Lower leg skin (tissue), 4 donors: ENCODE data around the gene PANX1. TPM values are rescaled to one million over a fixed set of nuclear protein-coding genes. Genes with fewer than 3 reads are reported as not detected.

Source experiments
- DNase-seq, 2 donors: peaks; one replicate each; pipeline ENCODE4 v3.0.0-alpha.2; 2019; ENCODE audit warnings: low spot score in 2 of 2
- H3K4me3 ChIP-seq: fragments of 200-600 bp; sonication (generic); 2 replicates; pipeline ENCODE4 v1.5.1; 2017; ENCODE audit warnings: mild to moderate bottlenecking, low read depth; ENCODE audit not compliant: poor library complexity, severe bottlenecking
- POLR2A ChIP-seq, 2 donors: fragments of 450-650 bp; IDR thresholded peaks; one replicate each; pipeline ENCODE4 v1.6.1; 2016 to 2017; ENCODE audit warnings: antibody characterized with exemption in 2 of 2, mild to moderate bottlenecking in 1 of 2, moderate library complexity in 1 of 2
- WGBS, 2 donors: methylation state at CpG; one replicate each; pipeline ENCODE4 v1.1.5; 2018; 5-methylcytosine and 5-hydroxymethylcytosine counted together
- intact Hi-C: fragments of 100-400 bp; cut with DNase I; formaldehyde crosslinking; loops from one replicate; pipeline ENCODE4 v1.15.0; 2023; ENCODE audit warnings: low total_unique reads
- total RNA-seq, 4 donors: library from RNA; depleted of rRNA; stranded (reverse); fragments of >200 nt; gene quantifications; one replicate each; pipeline ENCODE4 v1.1.0, GENCODE V29; 2016
- TF ChIP-seq, protein P1 (sequence below), 3 donors: fragments of 450-650 bp; IDR thresholded peaks; one replicate each; pipeline ENCODE4 v1.5.1; 2016; ENCODE audit warnings: antibody characterized with exemption in 3 of 3, mild to moderate bottlenecking in 3 of 3, moderate library complexity in 2 of 3

Gene PANX1
- total RNA-seq, 4 donors from 2014 or later = 15.1 to 27.7 (median 21.6) TPM

DNA sequence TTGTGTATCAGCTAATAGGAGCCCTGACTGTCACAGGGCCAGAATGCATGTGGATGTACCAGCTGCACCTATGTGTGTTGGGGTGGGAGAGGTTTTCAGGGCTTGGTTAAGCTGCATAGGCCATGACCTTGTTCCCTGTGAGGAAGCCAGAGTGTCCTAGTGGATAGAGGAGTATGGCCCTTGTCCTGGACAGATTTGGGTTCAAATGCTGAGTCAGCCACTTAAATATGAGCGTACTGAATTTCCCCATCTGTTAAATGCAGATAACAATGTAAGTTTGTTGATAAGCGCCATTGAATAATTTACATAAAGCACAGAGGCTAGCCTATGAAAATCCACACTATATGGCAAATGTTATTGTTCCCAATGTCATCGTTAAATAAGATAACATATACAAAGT, 74.4 kb downstream of the PANX1 start:
- 90 to 94% methylated on average over 3 of the region's 3 CpGs for WGBS, 2 donors
- intact Hi-C loops = no loop called here
- DNase-seq = no peak
- H3K4me3 ChIP-seq = no peak overlapping the region
- TF ChIP-seq, protein P1, sequence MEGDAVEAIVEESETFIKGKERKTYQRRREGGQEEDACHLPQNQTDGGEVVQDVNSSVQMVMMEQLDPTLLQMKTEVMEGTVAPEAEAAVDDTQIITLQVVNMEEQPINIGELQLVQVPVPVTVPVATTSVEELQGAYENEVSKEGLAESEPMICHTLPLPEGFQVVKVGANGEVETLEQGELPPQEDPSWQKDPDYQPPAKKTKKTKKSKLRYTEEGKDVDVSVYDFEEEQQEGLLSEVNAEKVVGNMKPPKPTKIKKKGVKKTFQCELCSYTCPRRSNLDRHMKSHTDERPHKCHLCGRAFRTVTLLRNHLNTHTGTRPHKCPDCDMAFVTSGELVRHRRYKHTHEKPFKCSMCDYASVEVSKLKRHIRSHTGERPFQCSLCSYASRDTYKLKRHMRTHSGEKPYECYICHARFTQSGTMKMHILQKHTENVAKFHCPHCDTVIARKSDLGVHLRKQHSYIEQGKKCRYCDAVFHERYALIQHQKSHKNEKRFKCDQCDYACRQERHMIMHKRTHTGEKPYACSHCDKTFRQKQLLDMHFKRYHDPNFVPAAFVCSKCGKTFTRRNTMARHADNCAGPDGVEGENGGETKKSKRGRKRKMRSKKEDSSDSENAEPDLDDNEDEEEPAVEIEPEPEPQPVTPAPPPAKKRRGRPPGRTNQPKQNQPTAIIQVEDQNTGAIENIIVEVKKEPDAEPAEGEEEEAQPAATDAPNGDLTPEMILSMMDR (IDR thresholded peaks at IDR 0.05) = no peak
- no peak for TF ChIP-seq POLR2A (IDR thresholded peaks at IDR 0.05)

DNA sequence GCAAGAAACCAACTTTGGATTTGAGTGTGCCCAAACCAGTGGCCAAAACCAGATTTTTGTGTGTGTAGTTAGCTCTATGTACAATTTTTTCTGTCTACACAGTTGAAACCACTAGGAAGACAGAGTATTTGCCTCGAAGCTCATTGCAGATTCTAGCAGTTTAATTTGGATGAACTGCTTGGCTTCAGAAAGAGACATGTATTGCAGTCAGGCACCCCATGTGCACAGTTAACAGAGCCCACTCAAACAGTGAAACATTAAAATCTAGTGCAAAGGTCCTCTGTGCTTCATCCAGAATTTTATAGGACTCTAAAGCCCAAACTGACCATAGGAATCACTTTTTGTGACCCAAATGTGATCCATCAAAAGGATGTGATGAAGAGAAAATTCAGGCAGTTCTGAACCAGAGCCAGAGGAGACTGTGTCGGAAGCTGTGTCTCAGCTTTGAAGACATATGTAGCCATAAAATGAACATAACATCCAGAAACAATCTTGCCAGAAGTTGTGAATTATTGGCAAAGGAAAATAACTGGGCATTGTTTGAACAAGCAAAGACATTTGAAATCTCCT, 82.7 kb downstream of the PANX1 start:
- no peak overlapping the region for H3K4me3 ChIP-seq
- no peak for TF ChIP-seq POLR2A (IDR thresholded peaks at IDR 0.05)
- TF ChIP-seq, protein P1 (IDR thresholded peaks at IDR 0.05) = no peak
- WGBS, 2 donors = 28 to 30% methylated on average over 2 of the region's 2 CpGs
- no peak for DNase-seq
- intact Hi-C loops = no loop called here

DNA sequence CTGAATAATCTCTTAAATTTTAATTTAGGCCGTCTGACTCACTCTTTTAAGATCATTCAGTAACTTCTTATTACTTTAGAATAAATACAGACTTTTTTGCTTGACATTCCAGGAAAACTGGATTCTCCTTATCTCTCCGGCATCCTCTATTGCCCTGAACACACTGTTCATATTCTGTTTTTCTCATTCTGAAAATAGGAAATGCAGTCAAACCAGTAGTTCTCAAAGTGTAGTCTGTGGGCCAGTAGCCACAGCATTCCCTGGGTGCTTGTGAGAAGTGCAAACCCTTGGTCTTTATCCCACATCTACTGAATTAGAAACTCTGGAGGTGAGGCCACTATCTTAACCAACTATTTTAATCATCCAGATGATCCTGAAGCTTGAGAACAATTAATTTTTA, 84.3 kb downstream of the PANX1 start:
- no peak overlapping the region for H3K4me3 ChIP-seq
- WGBS, 2 donors = 86 to 88% methylated on average over 2 of the region's 2 CpGs
- no peak for DNase-seq
- intact Hi-C loops = no loop called here
- TF ChIP-seq POLR2A (IDR thresholded peaks at IDR 0.05) = no peak
- TF ChIP-seq, protein P1 (IDR thresholded peaks at IDR 0.05) = no peak

DNA sequence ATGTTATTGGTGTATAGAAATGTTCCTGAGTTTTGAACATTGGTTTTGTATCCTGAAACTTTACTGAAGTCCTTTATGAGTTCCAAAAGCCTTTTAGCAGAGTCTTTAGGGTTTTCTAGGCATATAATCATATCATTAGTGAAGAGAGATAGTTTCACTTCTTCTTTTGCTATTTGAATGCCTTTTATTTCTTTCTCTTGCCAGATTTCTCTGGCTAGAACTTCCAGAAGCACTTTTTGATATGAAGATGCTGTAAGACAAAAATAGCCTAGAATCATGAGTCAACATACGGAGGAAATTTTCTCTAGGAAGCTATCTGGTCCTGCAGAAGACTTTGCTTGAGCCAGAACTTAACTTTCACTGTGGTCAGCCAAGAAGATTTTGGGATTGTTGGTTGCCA, 89.1 kb downstream of the PANX1 start:
- TF ChIP-seq, protein P1 (IDR thresholded peaks at IDR 0.05) = no peak
- no peak for TF ChIP-seq POLR2A (IDR thresholded peaks at IDR 0.05)
- 56 to 82% methylated on average over 1 of the region's 1 CpG for WGBS, 2 donors
- no peak for DNase-seq
- intact Hi-C loops = no loop called here
- no peak overlapping the region for H3K4me3 ChIP-seq

DNA sequence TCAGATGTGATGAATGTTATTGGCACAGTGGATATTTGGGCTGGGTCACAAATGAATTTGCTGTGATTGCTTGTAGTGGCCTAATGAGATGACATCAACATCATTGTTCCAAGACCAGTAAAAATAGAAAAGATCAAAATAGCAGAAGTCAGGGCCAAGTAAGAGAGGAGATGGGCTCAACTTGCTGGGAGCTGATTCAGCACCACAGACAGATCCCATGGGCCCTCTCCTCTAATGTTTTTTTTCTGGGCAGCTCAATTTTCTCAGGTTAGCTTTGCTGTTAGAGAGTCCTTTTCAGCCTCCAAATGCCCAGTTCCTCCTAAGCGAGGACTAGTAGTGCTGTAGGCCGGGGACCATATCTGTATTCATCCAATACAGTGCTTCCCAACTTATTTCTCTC, 89.7 kb downstream of the PANX1 start:
- no peak overlapping the region for H3K4me3 ChIP-seq
- intact Hi-C loops = no loop called here
- no peak for DNase-seq
- TF ChIP-seq, protein P1 (IDR thresholded peaks at IDR 0.05) = no peak
- no peak for TF ChIP-seq POLR2A (IDR thresholded peaks at IDR 0.05)
- WGBS, 2 donors = 90 to 97% methylated on average over 2 of the region's 2 CpGs

DNA sequence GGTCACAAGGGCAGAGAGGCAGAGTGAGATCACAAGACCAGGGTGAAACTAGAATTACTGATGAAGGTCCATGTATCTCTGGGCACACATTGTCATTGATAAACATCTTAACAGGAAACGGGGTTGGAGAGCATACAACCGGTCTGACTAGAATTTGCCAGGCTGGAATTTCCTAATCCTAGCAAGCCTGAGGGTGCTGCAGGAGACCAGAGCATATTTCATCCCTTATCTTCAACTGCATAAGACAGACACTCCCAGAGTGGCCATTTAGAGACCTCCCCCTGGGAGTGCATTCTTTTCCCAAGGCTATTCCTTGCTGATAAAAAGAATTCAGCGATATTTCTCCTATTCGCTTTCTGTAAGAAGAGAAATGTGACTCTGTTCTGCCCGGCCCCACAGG, 91.1 kb downstream of the PANX1 start:
- TF ChIP-seq, protein P1 (IDR thresholded peaks at IDR 0.05) = no peak
- no peak for TF ChIP-seq POLR2A (IDR thresholded peaks at IDR 0.05)
- 67 to 78% methylated on average over 5 of the region's 5 CpGs for WGBS, 2 donors
- DNase-seq = no peak
- intact Hi-C loops = no loop called here
- no peak overlapping the region for H3K4me3 ChIP-seq
